Measurements from ENCODE around the gene ALG9. TPM values are rescaled to one million over a fixed set of nuclear protein-coding genes. Genes with fewer than 3 reads are reported as not detected.

ALG9 gene, protein sequence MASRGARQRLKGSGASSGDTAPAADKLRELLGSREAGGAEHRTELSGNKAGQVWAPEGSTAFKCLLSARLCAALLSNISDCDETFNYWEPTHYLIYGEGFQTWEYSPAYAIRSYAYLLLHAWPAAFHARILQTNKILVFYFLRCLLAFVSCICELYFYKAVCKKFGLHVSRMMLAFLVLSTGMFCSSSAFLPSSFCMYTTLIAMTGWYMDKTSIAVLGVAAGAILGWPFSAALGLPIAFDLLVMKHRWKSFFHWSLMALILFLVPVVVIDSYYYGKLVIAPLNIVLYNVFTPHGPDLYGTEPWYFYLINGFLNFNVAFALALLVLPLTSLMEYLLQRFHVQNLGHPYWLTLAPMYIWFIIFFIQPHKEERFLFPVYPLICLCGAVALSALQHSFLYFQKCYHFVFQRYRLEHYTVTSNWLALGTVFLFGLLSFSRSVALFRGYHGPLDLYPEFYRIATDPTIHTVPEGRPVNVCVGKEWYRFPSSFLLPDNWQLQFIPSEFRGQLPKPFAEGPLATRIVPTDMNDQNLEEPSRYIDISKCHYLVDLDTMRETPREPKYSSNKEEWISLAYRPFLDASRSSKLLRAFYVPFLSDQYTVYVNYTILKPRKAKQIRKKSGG
- total RNA-seq (2022; extraction: Qiagen RNA extraction; ENCODE audit: low read depth): 18.1 to 21.6 TPM (median 19.7 TPM) in 5 replicates

DNA sequence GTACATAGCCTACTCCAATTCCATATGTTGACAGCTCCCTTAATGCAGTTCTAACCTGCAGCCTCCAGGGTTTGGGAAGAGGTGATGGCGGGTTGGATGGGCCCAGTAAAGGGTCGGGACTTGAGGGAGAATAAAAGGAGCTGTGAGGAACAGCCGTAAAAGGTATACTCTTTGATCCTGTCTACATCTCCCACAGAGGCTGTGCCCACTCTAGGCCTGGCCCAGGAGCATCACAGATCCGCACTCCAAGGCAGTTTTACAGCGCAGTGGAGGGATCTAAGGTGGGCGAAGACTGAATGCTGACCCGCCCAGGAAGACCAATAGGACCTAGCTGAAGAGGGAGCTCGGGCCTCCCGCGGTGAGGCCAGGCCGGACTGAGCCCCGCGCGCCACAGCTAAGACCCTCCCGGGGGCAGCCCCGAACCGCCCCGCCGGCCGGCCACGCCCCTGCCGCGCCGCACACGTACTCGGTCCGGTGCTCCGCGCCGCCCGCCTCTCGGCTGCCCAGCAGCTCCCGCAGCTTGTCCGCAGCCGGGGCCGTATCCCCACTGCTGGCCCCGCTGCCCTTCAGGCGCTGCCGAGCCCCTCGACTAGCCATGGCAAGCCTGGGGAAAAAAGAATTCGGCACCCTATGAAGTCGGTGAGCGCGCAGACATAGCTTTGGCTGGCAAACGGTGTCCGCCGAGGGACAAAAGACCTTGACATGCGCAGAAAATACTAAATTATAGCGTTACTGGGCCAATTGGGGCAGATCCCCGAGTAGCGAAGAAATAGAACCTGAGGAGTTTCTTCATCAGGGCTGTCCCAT, at the start of gene ALG9:
Gene ALG9 (minus strand): TSS at position 696 of the 807 bp plus-strand sequence. CDS start 99 bp downstream, at position 597.

GRCh38 chr11:111918390-111919256, 47.2 kb upstream of the ALG9 start, which contains the start of gene C11orf52:
TSS of gene C11orf52 (plus strand) at chr11:111918913. CDS start at chr11:111918973, 60 bp downstream.

GRCh38 chr11:111912535-111912934, 41.2 kb upstream of the ALG9 start, which contains the start of gene HSPB2:
TSS of gene HSPB2 (plus strand) at chr11:111912734. CDS start at chr11:111912830, 96 bp downstream.

GRCh38 chr11:111911563-111912401, 40.4 kb upstream of the ALG9 start, which contains the start of gene CRYAB:
TSS of gene CRYAB (minus strand) at chr11:111911770. CDS start at chr11:111911724, 46 bp downstream.

DNA sequence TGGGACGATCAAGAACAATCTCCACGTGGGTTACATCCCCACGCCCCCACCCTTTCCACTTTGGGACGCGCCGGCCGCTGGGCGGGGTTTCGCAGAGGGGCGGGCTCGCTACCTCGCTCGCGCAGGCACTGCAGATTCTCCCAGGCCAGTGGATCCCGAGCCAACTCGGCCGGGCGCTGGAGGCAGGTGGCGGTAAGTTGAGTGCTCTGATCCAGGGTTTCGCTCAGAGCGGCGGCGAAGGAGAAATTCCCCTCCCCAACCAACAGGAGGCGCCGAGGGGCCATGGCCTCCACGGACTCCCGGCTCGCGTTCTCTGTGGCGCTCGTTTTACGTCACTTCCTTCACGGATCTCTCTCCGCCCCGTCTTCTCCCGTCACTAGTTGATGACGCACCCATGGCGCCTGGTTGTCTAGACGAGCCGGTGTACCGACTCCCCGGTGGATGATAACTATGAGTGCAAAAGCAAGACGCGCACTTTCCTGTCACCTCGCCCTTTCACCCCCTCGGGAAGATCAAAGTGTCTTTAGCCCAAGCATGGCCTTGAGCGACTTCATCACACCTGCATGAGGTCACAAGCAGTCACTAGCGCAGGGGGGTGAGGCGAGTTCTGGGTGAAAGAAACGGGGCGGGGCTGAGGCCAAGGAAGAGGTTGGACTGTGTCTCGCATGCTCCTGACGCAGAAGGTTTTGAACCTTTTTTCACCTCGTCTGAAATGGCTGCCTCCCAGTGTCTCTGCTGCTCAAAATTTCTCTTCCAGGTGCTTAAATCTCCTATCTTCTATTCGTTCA, 7.7 kb upstream of the ALG9 start, which contains the start of the genes CFAP68 and FDXACB1:
Gene CFAP68 (plus strand): TSS at position 693 of the 788 bp plus-strand sequence. CDS start 20 bp downstream, at position 713.
Gene FDXACB1 (minus strand): TSS at position 317 of the 788 bp plus-strand sequence. CDS start 33 bp downstream, at position 284.

DNA sequence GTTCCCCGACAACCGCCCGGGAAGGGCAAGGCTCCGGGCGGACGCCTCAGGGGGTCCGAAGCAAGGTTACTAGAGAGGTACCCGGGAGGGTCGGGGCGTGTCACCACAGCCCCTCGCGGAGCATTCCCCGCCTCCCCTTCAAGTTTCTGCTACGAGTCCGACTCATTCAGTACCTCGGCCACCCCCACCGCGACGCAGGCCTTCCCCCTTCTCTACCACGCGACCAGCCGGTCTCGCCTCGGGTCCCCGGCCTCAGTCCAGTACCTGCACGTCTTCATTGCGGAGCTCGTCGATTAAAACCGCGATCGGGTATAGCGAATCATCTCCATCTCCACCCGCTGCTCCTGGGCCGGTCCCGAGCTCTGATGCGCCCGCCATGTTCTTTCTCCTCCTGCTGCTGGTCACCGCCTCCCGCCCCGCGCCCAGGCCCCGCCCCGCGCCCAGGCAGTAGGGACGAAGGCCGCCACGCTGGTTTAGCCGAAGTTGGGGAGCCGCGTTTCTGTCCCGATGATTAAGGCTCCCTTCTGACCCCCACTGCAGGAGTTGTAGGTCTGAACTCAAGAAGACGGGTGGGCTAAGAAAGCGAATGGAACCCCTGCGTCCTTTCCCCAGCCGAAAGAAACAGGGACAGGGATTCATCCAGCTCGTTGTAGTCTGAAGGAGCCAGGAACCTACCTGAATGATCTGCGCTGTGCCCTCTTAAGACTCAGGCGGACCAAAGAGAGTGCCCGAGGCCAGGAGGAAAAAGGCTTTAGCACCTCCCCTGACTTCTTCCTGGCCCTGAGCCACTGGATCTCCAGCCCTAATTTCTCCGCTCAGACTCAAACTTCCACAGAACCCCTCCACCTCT, 105.2 kb downstream of the ALG9 start, which contains the start of gene PPP2R1B:
Gene PPP2R1B (minus strand): TSS at position 406 of the 850 bp plus-strand sequence. CDS start 28 bp downstream, at position 378.

Other genes with a start within 250 kb of the ALG9 start
- gene PPP2R1B, start 105.2 kb downstream of the ALG9 start, total RNA-seq (2022; extraction: Qiagen RNA extraction; ENCODE audit: low read depth): 15.5 to 19.7 TPM (median 18.3 TPM) in 5 replicates
- gene FDXACB1, start 7.6 kb upstream of the ALG9 start, total RNA-seq (2022; extraction: Qiagen RNA extraction; ENCODE audit: low read depth): 1.7 to 2.1 TPM (median 1.9 TPM) in 5 replicates
- gene CFAP68, start 8.0 kb upstream of the ALG9 start, total RNA-seq (2022; extraction: Qiagen RNA extraction; ENCODE audit: low read depth): 27.8 to 33.1 TPM (median 30.7 TPM) in 5 replicates
- 4.2 to 9.8 TPM (median 4.4 TPM) in 5 replicates for gene CRYAB, start 40.2 kb upstream of the ALG9 start, total RNA-seq (2022; extraction: Qiagen RNA extraction; ENCODE audit: low read depth)
- not detected in 5 replicates for gene HSPB2, start 41.2 kb upstream of the ALG9 start, total RNA-seq (2022; extraction: Qiagen RNA extraction; ENCODE audit: low read depth)
- gene C11orf52, start 47.3 kb upstream of the ALG9 start, total RNA-seq (2022; extraction: Qiagen RNA extraction; ENCODE audit: low read depth): not detected in 5 replicates
- 3.7 to 5.9 TPM (median 4.7 TPM) in 5 replicates for gene DIXDC1, start 65.8 kb upstream of the ALG9 start, total RNA-seq (2022; extraction: Qiagen RNA extraction; ENCODE audit: low read depth)
- 26.7 to 32.3 TPM (median 31.4 TPM) in 5 replicates for gene DLAT, start 153.8 kb upstream of the ALG9 start, total RNA-seq (2022; extraction: Qiagen RNA extraction; ENCODE audit: low read depth)
- gene PIH1D2, start 202.4 kb upstream of the ALG9 start, total RNA-seq (2022; extraction: Qiagen RNA extraction; ENCODE audit: low read depth): 0.58 to 1.7 TPM (median 0.99 TPM) in 5 replicates
- 13.1 to 18.1 TPM (median 14.6 TPM) in 5 replicates for gene NKAPD1, start 202.7 kb upstream of the ALG9 start, total RNA-seq (2022; extraction: Qiagen RNA extraction; ENCODE audit: low read depth)
- gene TIMM8B, start 215.2 kb upstream of the ALG9 start, total RNA-seq (2022; extraction: Qiagen RNA extraction; ENCODE audit: low read depth): 67.6 to 72.3 TPM (median 69.6 TPM) in 5 replicates
- gene SDHD, start 215.3 kb upstream of the ALG9 start, total RNA-seq (2022; extraction: Qiagen RNA extraction; ENCODE audit: low read depth): 69.4 to 72.2 TPM (median 71.2 TPM) in 5 replicates